HCT116 (cell line): ENCODE results near the gene RPL7A. TPM values are rescaled to one million over a fixed set of nuclear protein-coding genes. Genes with fewer than 3 reads are reported as not detected.
A peak's percentile ranks its signal among the peaks of the same experiment; 100 is the strongest.

Source experiments
- ATAC-seq: fragments of 200-7000 bp; cut with Tn5 transposase; 2 replicates; pipeline ENCODE4 v1.9.1; 2020; ENCODE audit warnings: mild to moderate bottlenecking, moderate library complexity
- BruUV-seq: library from RNA; stranded (reverse); fragments of 400-500 nt; replicated peaks from 2 replicates; lab custom pipeline; 2021; lab: Mats Ljungman, UMichigan
- CTCF ChIA-PET: fragments of 300-600 bp; sonication (Branson Sonifier 250); formaldehyde crosslinking; loops from one replicate; lab custom pipeline; 2021; ENCODE audit warnings: antibody characterized with exemption; lab: Charles Lee
- POLR2A ChIA-PET: fragments of 300-600, 350-600 bp; sonication (Branson Sonifier 250); formaldehyde crosslinking; loops from one replicate; lab custom pipeline; 2021; ENCODE audit warnings: antibody characterized with exemption; lab: Charles Lee
- RAD21 ChIA-PET, 2 experiments: fragments of 300-600 bp; sonication (Branson Sonifier 250); formaldehyde crosslinking; loops; one replicate each; lab custom pipeline; 2023; ENCODE audit warnings: low total read pairs in 2 of 2; ENCODE audit not compliant: uncharacterized antibody in 2 of 2, unreplicated experiment in 2 of 2, low non-redundant PET in 1 of 2; lab: Charles Lee
- DNase-seq: peaks from one replicate; pipeline ENCODE4 v3.0.0-alpha.2; 2010; ENCODE audit warnings: low read depth, low spot score
- H2AFZ ChIP-seq: fragments of 200-600 bp; shearing (Covaris generic), sonication (generic); 2 replicates; pipeline ENCODE4 v1.6.1; 2017; ENCODE audit warnings: low read depth, mixed run types, mixed read lengths, antibody characterized with exemption, low read length; ENCODE audit not compliant: poor library complexity, severe bottlenecking
- H3K27ac ChIP-seq: 2 replicates; pipeline ENCODE4 v1.5.1; 2012; ENCODE audit warnings: low read depth, low read length
- H3K27me3 ChIP-seq: fragments of 200-600 bp; sonication (generic); 2 replicates; pipeline ENCODE4 v1.6.1; 2016; ENCODE audit warnings: mixed run types, low read length, mixed read lengths; ENCODE audit not compliant: insufficient read depth
- H3K36me3 ChIP-seq, 2 experiments: fragments of 200-500 bp in 1 of 2; fragments of 200-600 bp in 1 of 2; sonication (Bioruptor generic) in 1 of 2; sonication (generic) in 1 of 2; 2 replicates each; pipeline versions ENCODE4 v1.5.1 to v1.6.1; 2014 to 2016; ENCODE audit warnings: low read length in 2 of 2, inconsistent platforms in 1 of 2, mixed read lengths in 1 of 2, mixed run types in 1 of 2; ENCODE audit not compliant: insufficient read depth in 2 of 2, control insufficient read depth in 1 of 2
- H3K4me1 ChIP-seq, 2 experiments: fragments of 200-600 bp in 1 of 2; sonication (generic) in 1 of 2; 2 replicates each; pipeline versions ENCODE4 v1.5.1 to v1.6.1; 2012 to 2017; ENCODE audit warnings: low read length in 2 of 2, inconsistent platforms in 1 of 2, mild to moderate bottlenecking in 1 of 2, mixed read lengths in 1 of 2, mixed run types in 1 of 2, moderate library complexity in 1 of 2; ENCODE audit not compliant: insufficient read depth in 2 of 2, control insufficient read depth in 1 of 2
- H3K4me2 ChIP-seq: fragments of 200-600 bp; sonication (generic); 2 replicates; pipeline ENCODE4 v1.6.1; 2017; ENCODE audit warnings: mixed run types, low read length, mixed read lengths
- H3K4me3 ChIP-seq, 2 experiments: fragments of 200-600 bp in 1 of 2; sonication (generic) in 1 of 2; replicated peaks in 1 of 2; 2 replicates each; pipeline ENCODE4 v1.5.1; 2011 to 2016; ENCODE audit warnings: low read length in 2 of 2, control low read depth in 1 of 2, low read depth in 1 of 2, mild to moderate bottlenecking in 1 of 2, mixed read lengths in 1 of 2, mixed run types in 1 of 2
- H3K79me2 ChIP-seq: fragments of 200-600 bp; sonication (generic); 2 replicates; pipeline ENCODE4 v1.6.1; 2017; ENCODE audit warnings: mild to moderate bottlenecking, mixed run types, low read length, moderate library complexity, mixed read lengths; ENCODE audit not compliant: insufficient read depth
- H3K9ac ChIP-seq: fragments of 200-600 bp; sonication (generic); 2 replicates; pipeline ENCODE4 v1.6.1; 2016; ENCODE audit warnings: low read length, mixed read lengths
- H3K9me2 ChIP-seq: fragments of 200-600 bp; sonication (generic), shearing (Covaris generic); 2 replicates; pipeline ENCODE4 v1.6.1; 2017; ENCODE audit warnings: mixed run types, mild to moderate bottlenecking, moderate library complexity; ENCODE audit not compliant: insufficient read depth
- H3K9me3 ChIP-seq, 2 experiments: fragments of 200-500 bp in 1 of 2; fragments of 200-600 bp in 1 of 2; sonication (Bioruptor generic) in 1 of 2; sonication (generic) in 1 of 2; 2 replicates each; pipeline ENCODE4 v1.6.1; 2014 to 2017; ENCODE audit warnings: low read length in 2 of 2, mixed read lengths in 2 of 2, inconsistent platforms in 1 of 2, low read depth in 1 of 2, mild to moderate bottlenecking in 1 of 2, mixed run types in 1 of 2, moderate library complexity in 1 of 2; ENCODE audit not compliant: control insufficient read depth in 1 of 2, insufficient read depth in 1 of 2
- H4K20me1 ChIP-seq: fragments of 200-600 bp; sonication (generic), shearing (Covaris generic); 2 replicates; pipeline ENCODE4 v1.6.1; 2017; ENCODE audit warnings: mixed run types, mild to moderate bottlenecking, moderate library complexity; ENCODE audit not compliant: insufficient read depth
- ATF3 ChIP-seq: IDR thresholded peaks from 2 replicates; pipeline ENCODE4 v1.6.1; 2012
- CEBPB ChIP-seq: IDR thresholded peaks from 2 replicates; pipeline ENCODE4 v1.6.1; 2012; ENCODE audit warnings: low read depth
- CTCF ChIP-seq, 3 experiments: fragments of 200-600 bp in 1 of 3; sonication (generic) in 1 of 3; IDR thresholded peaks in 2 of 3; conservative IDR thresholded peaks in 1 of 3; 2 replicates each; pipeline ENCODE4 v1.5.1; 2012 to 2017; ENCODE audit warnings: low read depth in 2 of 3, low read length in 2 of 3, antibody characterized with exemption in 1 of 3, borderline replicate concordance in 1 of 3, control low read depth in 1 of 3, mild to moderate bottlenecking in 1 of 3, mixed read lengths in 1 of 3, mixed run types in 1 of 3, moderate library complexity in 1 of 3; ENCODE audit not compliant: insufficient read depth in 1 of 3
- EGR1 ChIP-seq: IDR thresholded peaks from 2 replicates; pipeline ENCODE4 v1.6.1; 2012; ENCODE audit warnings: low read depth
- EZH2 ChIP-seq: fragments of 200-600 bp; sonication (generic); IDR thresholded peaks from 2 replicates; pipeline ENCODE4 v1.6.1; 2017; ENCODE audit warnings: antibody characterized with exemption, mixed run types
- FOSL1 ChIP-seq: IDR thresholded peaks from 2 replicates; pipeline ENCODE4 v1.6.1; 2012; ENCODE audit warnings: low read depth
- JUND ChIP-seq: IDR thresholded peaks from 2 replicates; pipeline ENCODE4 v1.6.1; 2012
- MAX ChIP-seq: IDR thresholded peaks from 2 replicates; pipeline ENCODE4 v1.6.1; 2012
- POLR2AphosphoS5 ChIP-seq: IDR thresholded peaks from 2 replicates; pipeline ENCODE4 v1.6.1; 2011; ENCODE audit warnings: mild to moderate bottlenecking, low read depth, low read length, moderate library complexity
- RAD21 ChIP-seq: IDR thresholded peaks from 2 replicates; pipeline ENCODE4 v1.6.1; 2012; ENCODE audit warnings: low read depth, mild to moderate bottlenecking
- REST ChIP-seq: IDR thresholded peaks from 2 replicates; pipeline ENCODE4 v1.6.1; 2012; ENCODE audit warnings: low read depth
- SP1 ChIP-seq: IDR thresholded peaks from 2 replicates; pipeline ENCODE4 v1.6.1; 2012; ENCODE audit warnings: low read depth
- YY1 ChIP-seq: IDR thresholded peaks from 2 replicates; pipeline ENCODE4 v1.6.1; 2011; ENCODE audit warnings: low read length, low read depth, moderate library complexity, mild to moderate bottlenecking; ENCODE audit not compliant: insufficient replicate concordance; ENCODE audit errors: extremely low read depth
- ZBTB33 ChIP-seq: IDR thresholded peaks from 2 replicates; pipeline ENCODE4 v1.6.1; 2011; ENCODE audit warnings: mild to moderate bottlenecking, low read length, moderate library complexity; ENCODE audit not compliant: insufficient replicate concordance; ENCODE audit errors: extremely low read depth
- ZNF274 ChIP-seq: fragments of 200-500 bp; sonication (Bioruptor generic); IDR thresholded peaks from 2 replicates; pipeline ENCODE4 v1.6.1; 2014; ENCODE audit warnings: mild to moderate bottlenecking, low read depth, low read length, inconsistent platforms
- intact Hi-C: fragments of 100-400 bp; cut with micrococcal nuclease; formaldehyde crosslinking; loops from 2 replicates; pipeline ENCODE4 v1.10.0; 2022
- total RNA-seq: library from RNA; stranded (reverse); gene quantifications from one replicate; pipeline ENCODE4 v1.2.1, GENCODE V29; 2021; ENCODE audit not compliant: unreplicated experiment

RPL7A gene
- total RNA-seq, 1 experiment from 2014 or later = 2,837 TPM

GRCh38 chr9:133335924-133336811 is 11.8 kb upstream of the RPL7A start, which contains the start of gene SURF6 (continued):
- TF ChIP-seq RAD21 = peak; percentile 13; the same call in 1 of the 2 replicates
- TF ChIP-seq CTCF (IDR thresholded peaks at IDR 0.05 in 2 of 3, conservative IDR thresholded peaks at IDR 0.05 in 1 of 3; ENCODE audit: borderline replicate concordance in 1 of 3, insufficient read depth in 1 of 3, low read depth in 2 of 3, low read length in 2 of 3) = no peak

- no peak overlapping the region for H3K9ac ChIP-seq
- H3K36me3 ChIP-seq = peaks cover 27 to 37% of the 10 kb centered on the region in 2 experiments
- no peaks in the 10 kb centered on the region for H3K9me2 ChIP-seq
- BruUV-seq = no TSS peak
- ChIA-PET CTCF (interaction anchor here (0.6 to 1.5 kb wide), 3 partner anchors 38 to 153 kb away, joined by 3 read pairs; no protein-coding TSS in a partner anchor), RAD21 (no interaction called here), POLR2A (interaction anchor here (1.2 to 1.3 kb wide), 2 partner anchors 8 to 11 kb away, joined by 4 to 8 read pairs; partner anchors contain the start of genes MED22 and RPL7A)
- peaks cover 6 to 16% of the 10 kb centered on the region in 2 experiments for H3K4me1 ChIP-seq
- intact Hi-C loops = loop anchor here (5.0 kb wide), 1 partner anchor 148 kb away; no protein-coding TSS in a partner anchor
- no peak for DNase-seq
- no peaks in the 10 kb centered on the region for H3K9me3 ChIP-seq
- H3K27ac ChIP-seq = no peak overlapping the region
- peaks cover 14% of the 10 kb centered on the region for H3K79me2 ChIP-seq
- no peak for ATAC-seq
- H3K4me2 ChIP-seq = no peak overlapping the region
- no peaks in the 10 kb centered on the region for H4K20me1 ChIP-seq
- H3K27me3 ChIP-seq = no peaks in the 10 kb centered on the region
- no peak overlapping the region for H2AFZ ChIP-seq
- no peak overlapping the region for H3K4me3 ChIP-seq
- no peak for TF ChIP-seq REST
- TF ChIP-seq JUND = no peak
- TF ChIP-seq ZBTB33 = no peak
- no peak for TF ChIP-seq POLR2AphosphoS5
- TF ChIP-seq MAX = no peak
- TF ChIP-seq EZH2 = no peak
- no peak for TF ChIP-seq ATF3
- no peak for TF ChIP-seq EGR1
- no peak for TF ChIP-seq YY1
- TF ChIP-seq SP1 = no peak
- TF ChIP-seq CEBPB = no peak
- TF ChIP-seq ZNF274 = no peak
- no peak for TF ChIP-seq FOSL1
These were observed 8.4 kb upstream of the RPL7A start for GRCh38 chr9:133339641-133340040.
